HG03060 (cell line): ENCODE data around the gene YY2.
"Not testable (repeated sequence)": the region's sequence is repeated elsewhere in the genome, so short reads cannot be mapped to it uniquely, and the experiment has no call there.

Experiments
- ATAC-seq: cut with Tn5 transposase; IDR thresholded peaks from one replicate; pipeline ENCODE4 v1.9.1; 2021; ENCODE audit warnings: low read depth, moderate number of reproducible peaks; ENCODE audit not compliant: unreplicated experiment

YY2 gene

GRCh38 chrX:21873063-21873775 is 17.4 kb downstream of the YY2 start:
- no peak for ATAC-seq

- not testable (repeated sequence) for ATAC-seq
These were observed 18.4 kb downstream of the YY2 start for GRCh38 chrX:21874182-21874581.

DNA sequence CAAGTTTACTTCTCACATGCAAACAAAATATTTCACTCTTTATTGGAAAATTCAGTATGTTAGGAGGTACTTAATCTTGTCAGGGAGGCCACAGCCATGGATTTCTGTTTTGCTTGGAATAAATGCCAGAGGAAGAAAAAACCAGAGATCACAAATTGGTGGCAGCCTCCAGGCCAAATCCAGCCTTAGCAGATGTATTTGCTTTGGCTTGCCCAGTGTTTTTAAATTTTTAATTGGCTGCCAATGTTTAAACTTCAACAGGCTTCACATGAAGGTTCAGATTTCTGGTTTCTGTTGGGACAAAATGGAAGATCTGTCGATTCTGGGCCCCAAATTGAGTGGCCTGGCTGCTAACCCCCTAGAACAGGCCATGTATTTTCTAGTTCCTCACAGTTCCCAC is 19.2 kb downstream of the YY2 start:
- no peak for ATAC-seq

- ATAC-seq: no peak
These were observed 26.2 kb downstream of the YY2 start for GRCh38 chrX:21881881-21882574.

GRCh38 chrX:21883258-21883657 is 27.5 kb downstream of the YY2 start:
- ATAC-seq: no peak

DNA sequence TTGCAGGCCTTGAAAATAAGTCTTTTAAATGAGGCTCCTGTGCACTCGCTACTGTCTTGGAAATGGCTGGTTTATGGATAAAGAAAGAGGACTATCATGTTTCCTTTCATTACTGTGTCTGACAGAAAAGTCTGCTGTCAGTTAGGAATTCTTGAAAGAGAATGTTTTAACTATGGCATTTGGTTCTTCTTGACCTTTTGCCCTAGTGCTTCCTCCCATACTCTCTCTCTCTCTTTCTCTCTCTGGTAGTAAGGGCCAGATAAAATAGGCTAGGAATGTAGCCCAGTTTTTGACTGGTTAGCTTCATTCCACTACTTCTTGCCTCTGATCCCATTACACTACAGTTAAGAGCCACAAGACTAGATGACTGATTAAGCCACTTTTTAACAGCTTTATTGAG is 29.8 kb downstream of the YY2 start:
- no peak for ATAC-seq

- no peak for ATAC-seq
These were observed 49.5 kb downstream of the YY2 start for GRCh38 chrX:21905313-21905712.

DNA sequence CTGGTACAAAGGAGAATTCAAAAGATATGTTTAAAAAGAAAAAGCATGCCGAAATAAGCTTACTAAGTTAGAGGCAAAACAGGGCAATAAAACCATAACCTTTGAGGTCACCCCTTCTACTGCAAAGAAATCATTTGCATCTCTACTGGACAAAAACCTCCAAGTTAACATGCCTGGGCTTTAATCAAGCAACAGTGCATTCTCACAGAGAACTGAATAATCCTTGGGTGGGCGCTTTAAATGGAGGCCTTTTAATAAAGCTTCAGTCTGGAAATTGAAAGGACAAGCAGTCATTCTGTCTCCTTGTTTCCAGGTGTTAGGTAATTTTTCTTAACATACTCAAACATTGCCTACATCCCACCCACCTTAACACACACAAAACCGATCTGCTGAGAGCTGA is 50.2 kb downstream of the YY2 start:
- no peak for ATAC-seq

- ATAC-seq: no peak
These were observed 51.5 kb downstream of the YY2 start for GRCh38 chrX:21907260-21907659.
